Measurements from ENCODE around the gene BGN.
A peak's percentile ranks its signal among the peaks of the same experiment; 100 is the strongest.

The BGN gene

GRCh38 chrX:153507484-153508178, 12.9 kb downstream of the BGN start:
- DNase-seq (ENCODE audit: low read depth) = peak; percentile 82

- no peak for DNase-seq (ENCODE audit: low read depth)
Measured at GRCh38 chrX:153509592-153509991, 14.8 kb downstream of the BGN start.

GRCh38 chrX:153510383-153510782, 15.6 kb downstream of the BGN start:
- DNase-seq (ENCODE audit: low read depth) = no peak

GRCh38 chrX:153511784-153512500, 17.2 kb downstream of the BGN start:
- no peak for DNase-seq (ENCODE audit: low read depth)

GRCh38 chrX:153512501-153512893, 17.7 kb downstream of the BGN start:
- DNase-seq (ENCODE audit: low read depth) = no peak

- no peak for DNase-seq (ENCODE audit: low read depth)
Measured at GRCh38 chrX:153513265-153513664, 18.5 kb downstream of the BGN start.

- no peak for DNase-seq (ENCODE audit: low read depth)
Measured at GRCh38 chrX:153514259-153514658, 19.5 kb downstream of the BGN start.

GRCh38 chrX:153515435-153515834, 20.7 kb downstream of the BGN start:
- no peak for DNase-seq (ENCODE audit: low read depth)

- no peak for DNase-seq (ENCODE audit: low read depth)
Measured at GRCh38 chrX:153516073-153516472, 21.3 kb downstream of the BGN start.

- DNase-seq (ENCODE audit: low read depth) = no peak
Measured at GRCh38 chrX:153517423-153517822, 22.6 kb downstream of the BGN start, which contains the start of gene ATP2B3. TSS of gene ATP2B3 (plus strand) at chrX:153517642. CDS start at chrX:153536248, 18,606 bp downstream.

GRCh38 chrX:153517946-153518834, 23.4 kb downstream of the BGN start:
- DNase-seq (ENCODE audit: low read depth) = no peak

GRCh38 chrX:153519569-153520286, 24.9 kb downstream of the BGN start:
- DNase-seq (ENCODE audit: low read depth) = no peak

GRCh38 chrX:153520287-153520917, 25.6 kb downstream of the BGN start:
- no peak for DNase-seq (ENCODE audit: low read depth)

- DNase-seq (ENCODE audit: low read depth) = no peak
Measured at GRCh38 chrX:153521034-153521433, 26.3 kb downstream of the BGN start.

GRCh38 chrX:153522259-153522658, 27.5 kb downstream of the BGN start:
- DNase-seq (ENCODE audit: low read depth) = no peak

- DNase-seq (ENCODE audit: low read depth) = no peak
Measured at GRCh38 chrX:153523269-153523668, 28.5 kb downstream of the BGN start.

- DNase-seq (ENCODE audit: low read depth) = no peak
Measured at GRCh38 chrX:153524234-153524633, 29.5 kb downstream of the BGN start.

GRCh38 chrX:153525451-153525850, 30.7 kb downstream of the BGN start:
- no peak for DNase-seq (ENCODE audit: low read depth)

GRCh38 chrX:153526042-153526441, 31.3 kb downstream of the BGN start:
- no peak for DNase-seq (ENCODE audit: low read depth)

- no peak for DNase-seq (ENCODE audit: low read depth)
Measured at GRCh38 chrX:153526801-153527200, 32.0 kb downstream of the BGN start.

- DNase-seq (ENCODE audit: low read depth) = no peak
Measured at GRCh38 chrX:153527208-153527607, 32.4 kb downstream of the BGN start.
